HL-60 (cell line): ENCODE data around the gene IL2RA.
"Not testable (repeated sequence)": the region's sequence is repeated elsewhere in the genome, so short reads cannot be mapped to it uniquely, and the experiment has no call there.

Experiments used
- DNase-seq, 2 experiments: peaks; one replicate each; pipeline ENCODE4 v3.0.0-alpha.2; 2010 to 2020; ENCODE audit warnings: low read depth in 1 of 2, low spot score in 1 of 2
- H3K27ac ChIP-seq: fragments of 250-450 bp; sonication (Bioruptor Pico); replicated peaks from 2 replicates; pipeline ENCODE4 v1.5.1; 2020; ENCODE audit warnings: mild to moderate bottlenecking, moderate library complexity
- H3K27me3 ChIP-seq: fragments of 250-450 bp; sonication (Bioruptor Pico); 2 replicates; pipeline ENCODE4 v1.5.1; 2021; ENCODE audit warnings: mild to moderate bottlenecking, moderate library complexity; ENCODE audit not compliant: insufficient read depth, poor library complexity, severe bottlenecking
- H3K4me3 ChIP-seq: replicated peaks from 2 replicates; pipeline ENCODE4 v1.5.1; 2011; ENCODE audit warnings: mild to moderate bottlenecking, control low read depth, low read length; ENCODE audit not compliant: insufficient read depth
- CTCF ChIP-seq: IDR thresholded peaks from one replicate; pipeline ENCODE4 v1.5.1; 2011; ENCODE audit warnings: low read length, control low read depth, inconsistent platforms; ENCODE audit not compliant: insufficient read depth
- GABPA ChIP-seq: IDR thresholded peaks from 2 replicates; pipeline ENCODE4 v1.6.1; 2012; ENCODE audit warnings: low read depth
- POLR2AphosphoS5 ChIP-seq: IDR thresholded peaks from 2 replicates; pipeline ENCODE4 v1.6.1; 2012; ENCODE audit warnings: low read depth
- REST ChIP-seq: IDR thresholded peaks from 2 replicates; pipeline ENCODE4 v1.6.1; 2012; ENCODE audit warnings: low read depth; ENCODE audit not compliant: insufficient replicate concordance
- SPI1 ChIP-seq: IDR thresholded peaks from 2 replicates; pipeline ENCODE4 v1.6.1; 2012; ENCODE audit warnings: low read depth, mild to moderate bottlenecking, borderline replicate concordance

Gene IL2RA

GRCh38 chr10:6008497-6009142, 53.5 kb downstream of the IL2RA start:
- Histone ChIP-seq H3K27me3 (no peaks in the 10 kb centered on the region), H3K27ac (no peak overlapping the region), H3K4me3 (no peak overlapping the region)
- no peak for TF ChIP-seq REST
- TF ChIP-seq SPI1 = no peak
- no peak for TF ChIP-seq GABPA
- no peak for TF ChIP-seq CTCF
- TF ChIP-seq POLR2AphosphoS5 = no peak
- DNase-seq = no peak

GRCh38 chr10:6006991-6007390, 55.2 kb downstream of the IL2RA start:
- H3K27ac ChIP-seq = no peak overlapping the region
- no peak for TF ChIP-seq POLR2AphosphoS5

GRCh38 chr10:6006546-6006945, 55.6 kb downstream of the IL2RA start:
- DNase-seq = no peak
- no peak for TF ChIP-seq POLR2AphosphoS5
- no peak for TF ChIP-seq SPI1
- no peak for TF ChIP-seq GABPA
- no peak for TF ChIP-seq REST
- no peak for TF ChIP-seq CTCF

More at GRCh38 chr10:6006991-6007390, 55.2 kb downstream of the IL2RA start:
- Histone ChIP-seq H3K27me3 (no peaks in the 10 kb centered on the region), H3K4me3 (no peak overlapping the region)
- no peak for DNase-seq

GRCh38 chr10:6005856-6006395, 56.2 kb downstream of the IL2RA start:
- Histone ChIP-seq H3K4me3 (no peak overlapping the region), H3K27ac (no peak overlapping the region), H3K27me3 (no peaks in the 10 kb centered on the region)
- no peak for DNase-seq
- TF ChIP-seq REST (no peak), CTCF (no peak), POLR2AphosphoS5 (no peak), GABPA (no peak), SPI1 (no peak)

More at GRCh38 chr10:6006546-6006945, 55.6 kb downstream of the IL2RA start:
- H3K4me3 ChIP-seq = no peak overlapping the region
- no peak overlapping the region for H3K27ac ChIP-seq
- no peaks in the 10 kb centered on the region for H3K27me3 ChIP-seq

GRCh38 chr10:6005161-6005804, 56.9 kb downstream of the IL2RA start:
- not testable (repeated sequence) for H3K27me3 ChIP-seq, H3K4me3 ChIP-seq, DNase-seq, H3K27ac ChIP-seq
